HG02798 (cell line): ENCODE results near the gene SUV39H1.
"Not testable (repeated sequence)": the region's sequence is repeated elsewhere in the genome, so short reads cannot be mapped to it uniquely, and the experiment has no call there.

Source experiments
- ATAC-seq: cut with Tn5 transposase; IDR thresholded peaks from one replicate; pipeline ENCODE4 v1.9.1; 2021; ENCODE audit warnings: mild to moderate bottlenecking; ENCODE audit not compliant: unreplicated experiment, poor library complexity

The SUV39H1 gene, protein sequence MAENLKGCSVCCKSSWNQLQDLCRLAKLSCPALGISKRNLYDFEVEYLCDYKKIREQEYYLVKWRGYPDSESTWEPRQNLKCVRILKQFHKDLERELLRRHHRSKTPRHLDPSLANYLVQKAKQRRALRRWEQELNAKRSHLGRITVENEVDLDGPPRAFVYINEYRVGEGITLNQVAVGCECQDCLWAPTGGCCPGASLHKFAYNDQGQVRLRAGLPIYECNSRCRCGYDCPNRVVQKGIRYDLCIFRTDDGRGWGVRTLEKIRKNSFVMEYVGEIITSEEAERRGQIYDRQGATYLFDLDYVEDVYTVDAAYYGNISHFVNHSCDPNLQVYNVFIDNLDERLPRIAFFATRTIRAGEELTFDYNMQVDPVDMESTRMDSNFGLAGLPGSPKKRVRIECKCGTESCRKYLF

DNA sequence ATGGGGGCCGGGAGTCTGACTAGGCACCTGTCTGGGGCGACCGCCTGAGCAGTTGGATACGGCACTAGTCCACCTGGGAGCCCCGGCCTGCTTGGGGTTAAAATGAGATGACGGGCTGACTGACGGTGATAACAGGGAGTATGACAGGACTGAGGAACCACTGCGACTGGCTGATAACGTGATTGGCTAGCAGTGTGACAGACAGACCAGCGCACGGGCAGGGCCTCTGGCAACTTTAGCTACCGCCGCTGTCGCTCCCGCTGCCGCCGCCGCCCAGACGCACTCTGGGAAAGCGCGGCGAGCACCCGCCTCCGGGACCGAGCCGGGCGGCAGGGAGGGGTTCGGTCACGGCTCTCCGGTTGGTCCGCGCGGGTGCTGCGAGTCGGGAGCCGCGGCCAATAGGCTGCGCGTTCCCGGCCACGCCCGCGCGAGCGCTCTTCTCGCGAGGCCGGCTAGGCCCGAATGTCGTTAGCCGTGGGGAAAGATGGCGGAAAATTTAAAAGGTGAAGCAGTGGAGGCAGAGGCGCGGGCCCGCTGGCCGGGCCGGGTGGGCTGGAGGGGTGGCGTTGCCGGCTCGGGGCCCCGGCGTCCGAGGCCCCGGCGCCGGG, at the start of gene SUV39H1:
SUV39H1 (plus strand) TSS at position 434 of the 608 bp plus-strand sequence; CDS start at position 485, 51 bp downstream.
- ATAC-seq: peak; percentile 91

DNA sequence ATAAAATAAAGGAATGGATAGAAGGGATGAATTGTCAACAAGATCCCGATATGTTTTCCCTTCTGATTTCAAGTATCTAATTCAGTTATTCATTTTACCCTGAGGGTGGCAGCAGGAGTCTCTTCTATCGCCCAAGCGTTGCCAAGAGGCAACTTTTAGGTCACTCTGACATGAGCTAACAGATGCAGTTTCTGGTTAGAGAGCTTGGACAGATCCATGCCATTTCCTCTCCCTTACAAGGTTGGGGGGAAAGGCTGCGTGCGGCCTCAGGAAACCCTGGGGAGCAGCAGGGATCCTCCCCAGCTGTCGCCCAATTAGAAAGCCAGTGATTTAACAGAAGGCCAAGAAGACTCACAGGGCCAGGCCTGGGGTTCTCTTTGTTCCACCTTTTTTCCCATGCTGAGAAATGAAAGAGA, 48.2 kb upstream of the SUV39H1 start:
- ATAC-seq: no peak

DNA sequence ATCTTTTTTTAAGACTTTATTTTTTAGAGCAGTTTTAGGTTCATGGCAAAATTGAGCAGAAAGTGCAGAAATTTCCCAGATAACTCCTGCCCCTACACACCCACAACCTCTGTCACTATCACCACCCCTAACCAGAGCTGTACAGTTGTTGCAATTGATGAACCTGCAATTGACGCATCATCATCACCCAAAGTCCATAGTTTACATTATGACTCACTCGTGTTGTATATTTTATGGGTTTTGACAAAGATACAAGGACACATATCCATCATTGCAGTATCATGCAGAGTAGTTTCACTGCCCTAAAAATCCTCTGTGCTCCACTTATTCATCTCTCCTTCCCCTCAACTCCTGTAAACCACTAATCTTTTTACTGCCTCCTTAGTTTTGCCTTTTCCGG, 47.4 kb upstream of the SUV39H1 start:
- no peak for ATAC-seq

DNA sequence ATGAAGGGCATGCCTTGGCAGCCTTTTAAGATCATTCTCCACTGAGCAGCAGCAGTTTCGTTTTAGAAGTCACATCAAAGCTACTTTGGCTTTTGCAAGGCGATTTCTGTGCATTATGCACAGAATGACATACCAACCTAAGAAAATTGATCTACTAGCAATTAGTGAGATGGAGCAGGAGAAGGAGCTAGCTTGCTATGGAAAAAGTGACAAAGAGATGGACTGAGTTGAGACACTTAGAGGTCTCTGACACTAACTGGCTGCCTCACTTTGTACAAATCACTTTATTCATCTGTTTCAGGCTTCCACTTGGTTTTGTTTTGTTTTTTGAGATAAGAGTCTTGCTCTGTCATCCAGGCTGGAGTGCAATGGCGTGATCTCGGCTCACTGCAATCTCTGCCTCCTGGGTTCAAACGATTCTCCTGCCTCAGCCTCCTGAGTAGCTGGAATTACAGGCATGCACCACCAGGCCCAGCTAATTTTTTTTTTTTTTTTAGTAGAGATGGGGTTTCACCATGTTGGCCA, 44.4 kb upstream of the SUV39H1 start:
- ATAC-seq: not testable (repeated sequence)

DNA sequence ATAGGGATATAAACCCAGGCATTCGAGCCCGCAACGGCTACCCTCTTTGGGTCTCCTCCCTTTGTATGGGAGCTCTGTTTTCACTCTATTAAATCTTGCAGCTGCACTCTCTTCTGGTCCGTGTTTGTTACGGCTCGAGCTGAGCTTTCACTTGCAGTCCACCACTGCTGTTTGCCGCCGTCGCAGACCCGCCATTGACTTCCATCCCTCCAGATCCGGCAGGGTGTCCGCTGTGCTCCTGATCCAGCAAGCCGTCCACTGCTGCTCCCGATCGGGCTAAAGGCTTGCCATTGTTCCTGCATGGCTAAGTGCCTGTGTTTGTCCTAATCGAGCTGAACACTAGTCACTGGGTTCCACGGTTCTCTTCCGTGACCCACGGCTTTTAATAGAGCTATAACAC, 41.8 kb upstream of the SUV39H1 start:
- not testable (repeated sequence) for ATAC-seq

DNA sequence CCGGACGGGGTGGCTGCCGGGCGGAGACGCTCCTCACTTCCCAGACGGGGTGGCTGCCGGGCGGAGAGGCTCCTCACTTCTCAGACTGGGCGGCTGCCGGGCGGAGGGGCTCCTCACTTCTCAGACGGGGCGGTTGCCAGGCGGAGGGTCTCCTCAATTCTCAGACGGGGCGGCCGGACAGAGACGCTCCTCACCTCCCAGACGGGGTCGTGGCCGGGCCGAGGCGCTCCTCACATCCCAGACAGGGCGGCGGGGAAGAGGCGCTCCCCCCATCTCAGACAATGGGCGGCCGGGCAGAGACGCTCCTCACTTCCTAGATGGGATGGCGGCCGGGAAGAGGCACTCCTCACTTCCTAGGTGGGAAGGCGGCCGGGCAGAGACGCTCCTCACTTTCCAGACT, 36.8 kb upstream of the SUV39H1 start:
- ATAC-seq: not testable (repeated sequence)

DNA sequence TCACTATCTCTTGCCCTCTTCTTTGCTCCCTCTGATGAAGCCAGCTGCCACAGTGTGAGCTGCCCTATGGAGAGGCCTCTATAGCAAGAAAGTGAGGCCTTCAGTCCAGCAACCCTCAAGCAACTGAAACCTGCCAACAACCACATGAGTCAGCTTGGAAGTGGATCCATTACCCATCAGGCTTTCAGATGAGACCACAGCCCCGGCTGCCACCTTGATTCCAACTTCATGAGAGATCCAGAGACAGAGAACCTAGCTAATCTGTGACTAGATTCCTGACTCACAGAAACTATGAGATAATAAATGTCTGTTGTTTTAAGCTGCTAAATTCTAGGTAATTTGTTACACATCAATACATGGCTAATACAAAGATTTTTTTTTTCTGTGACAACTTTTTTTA, 33.3 kb upstream of the SUV39H1 start:
- ATAC-seq: no peak

DNA sequence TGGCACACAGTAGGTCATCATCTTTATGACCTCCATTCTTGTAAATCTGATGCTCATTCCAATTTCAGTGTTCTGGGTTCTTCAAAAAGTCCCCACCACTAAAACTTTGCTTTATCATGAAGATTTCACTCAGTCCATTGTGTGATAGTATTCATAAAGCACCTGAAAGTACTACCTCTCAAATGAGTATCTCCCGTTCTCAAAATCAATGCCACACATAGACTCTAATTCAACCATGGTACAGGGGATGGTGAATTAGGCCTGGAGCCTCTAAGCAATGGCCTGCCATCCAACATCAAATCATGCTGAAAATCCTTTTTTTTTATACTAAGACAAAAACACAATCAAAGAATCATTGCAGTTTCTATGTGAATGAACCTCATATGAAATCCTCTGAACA, 32.4 kb upstream of the SUV39H1 start:
- ATAC-seq: no peak

DNA sequence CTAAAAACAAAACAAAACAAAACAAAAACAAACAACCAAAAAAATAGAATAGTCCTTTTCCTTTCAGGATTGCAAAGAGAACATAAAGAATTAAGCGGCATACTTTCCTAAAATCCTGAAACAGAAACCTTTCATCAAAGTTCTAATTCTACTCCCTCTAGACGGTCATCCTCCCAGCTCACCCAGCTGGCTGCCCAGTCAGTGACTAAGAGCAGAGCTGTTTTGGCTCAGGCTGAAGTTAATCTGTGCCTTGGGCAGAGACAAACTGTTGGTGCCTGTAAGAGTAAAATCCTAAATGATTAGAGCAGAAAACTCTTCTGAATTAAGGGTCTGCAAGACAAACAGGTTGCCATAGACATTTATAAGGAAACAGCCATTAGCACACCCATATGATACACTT, 30.5 kb upstream of the SUV39H1 start:
- no peak for ATAC-seq

DNA sequence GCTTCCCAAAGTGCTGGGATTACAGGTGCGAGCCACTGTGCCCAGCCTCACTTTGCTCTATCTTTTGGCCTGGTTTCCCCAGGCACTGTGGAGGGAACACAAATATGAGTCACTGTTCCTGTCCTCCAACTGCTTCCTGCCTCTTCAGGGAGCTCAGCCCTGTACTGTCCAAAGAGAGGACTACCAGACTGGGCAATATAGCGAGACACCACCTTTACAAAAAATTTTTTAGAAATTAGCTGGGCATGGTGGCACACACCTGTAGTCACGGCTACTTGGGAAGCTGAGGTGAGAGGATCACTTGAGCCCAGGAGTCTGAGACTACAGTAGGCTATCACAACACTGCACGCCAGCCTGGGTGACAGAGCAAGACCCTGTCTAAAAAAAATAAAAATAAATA, 29.9 kb upstream of the SUV39H1 start:
- no peak for ATAC-seq

DNA sequence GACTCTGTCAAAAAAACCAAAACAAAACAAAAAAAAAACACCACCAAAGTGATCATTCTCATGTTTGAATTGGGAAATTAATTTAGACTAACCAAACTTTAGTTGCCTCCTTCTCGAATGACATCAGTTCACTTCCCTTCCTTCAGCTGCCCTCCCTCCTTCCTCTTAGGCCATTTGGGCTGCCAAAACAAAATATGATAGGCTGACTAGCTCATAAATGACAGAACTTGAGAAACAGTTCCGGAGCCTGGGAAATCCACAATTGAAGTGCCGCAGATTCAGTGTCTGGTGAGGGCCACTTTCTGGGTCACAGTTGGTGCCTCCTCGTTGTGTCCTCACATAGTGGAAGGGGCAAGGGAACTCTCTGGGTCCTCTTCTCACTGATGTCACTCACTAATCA, 29.0 kb upstream of the SUV39H1 start:
- no peak for ATAC-seq

DNA sequence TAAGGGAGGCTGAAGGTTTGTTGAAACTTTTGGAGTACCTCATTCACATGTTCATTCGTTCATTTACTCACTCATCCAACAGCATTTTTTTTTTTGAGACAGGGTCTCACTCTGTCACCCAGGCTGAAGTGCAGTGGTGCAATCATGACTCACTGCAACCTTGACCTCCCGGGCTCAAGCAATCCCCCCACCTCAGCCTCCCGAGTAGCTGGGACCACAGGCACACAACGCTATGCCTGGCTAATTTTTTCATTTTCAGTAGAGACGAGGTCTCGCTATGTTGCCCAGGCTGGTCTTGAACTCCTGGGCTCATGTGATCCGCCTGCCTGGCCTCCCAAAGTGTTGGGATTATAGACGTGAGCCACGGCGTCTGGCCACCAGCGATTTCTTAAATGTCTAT, 28.3 kb upstream of the SUV39H1 start:
- ATAC-seq: not testable (repeated sequence)

DNA sequence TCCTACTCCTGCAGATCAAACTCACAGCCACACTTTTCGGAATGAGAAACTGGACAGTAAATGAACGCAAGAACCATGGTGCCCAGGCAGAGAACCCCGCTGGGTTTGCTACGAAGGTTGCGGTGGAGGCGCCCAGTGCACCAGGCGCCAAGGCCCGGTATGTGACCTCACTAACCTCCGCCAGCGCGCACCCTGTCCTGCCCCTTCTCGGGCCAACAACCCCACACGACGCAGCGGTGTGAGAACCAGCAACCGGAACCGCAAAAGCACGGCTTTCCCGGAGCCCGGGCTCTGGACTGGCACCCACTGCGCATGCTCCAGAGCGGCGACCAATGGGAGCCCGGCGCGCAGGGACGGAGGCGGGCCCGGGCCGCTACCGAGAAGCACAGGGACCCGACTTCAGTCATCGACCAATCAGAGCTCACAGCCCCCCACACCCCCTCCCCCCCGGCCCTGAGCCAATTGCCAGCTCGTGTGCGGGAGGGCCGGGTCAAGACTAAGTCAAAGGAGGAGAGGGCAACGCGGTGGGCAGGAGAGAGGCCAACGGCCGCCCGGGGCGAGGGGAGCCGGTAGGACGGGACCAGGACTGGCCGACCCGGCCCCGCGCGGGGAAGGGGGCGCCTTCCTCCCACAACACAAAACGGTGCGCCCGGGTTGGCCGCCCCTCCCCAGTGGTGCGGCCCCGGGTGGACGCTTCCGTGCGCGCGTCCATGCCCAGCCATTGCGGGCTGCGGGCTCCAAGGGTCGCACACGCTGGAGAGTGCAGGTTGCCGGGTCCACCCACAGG, 20.2 kb upstream of the SUV39H1 start:
- peak; percentile 96 for ATAC-seq

DNA sequence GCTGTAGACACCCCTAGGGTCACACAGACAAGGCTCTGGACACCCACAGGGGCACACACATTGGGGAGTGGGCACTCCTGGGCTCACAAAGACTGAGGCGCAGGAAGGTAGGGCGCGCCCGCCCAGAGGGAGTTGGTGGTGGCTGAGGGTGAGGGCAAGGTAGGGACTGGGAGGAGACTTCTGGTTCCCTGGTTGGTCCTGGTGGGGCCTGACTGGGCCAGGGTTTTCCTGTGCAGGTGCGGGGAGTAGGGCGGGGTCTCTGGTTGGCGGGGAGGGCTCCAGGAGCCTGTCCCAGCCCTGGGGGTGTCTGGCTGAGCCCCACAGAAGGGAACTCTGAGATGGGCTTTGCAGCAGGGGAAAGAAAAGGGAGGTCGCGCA, 19.7 kb upstream of the SUV39H1 start:
- peak; percentile 6 for ATAC-seq

DNA sequence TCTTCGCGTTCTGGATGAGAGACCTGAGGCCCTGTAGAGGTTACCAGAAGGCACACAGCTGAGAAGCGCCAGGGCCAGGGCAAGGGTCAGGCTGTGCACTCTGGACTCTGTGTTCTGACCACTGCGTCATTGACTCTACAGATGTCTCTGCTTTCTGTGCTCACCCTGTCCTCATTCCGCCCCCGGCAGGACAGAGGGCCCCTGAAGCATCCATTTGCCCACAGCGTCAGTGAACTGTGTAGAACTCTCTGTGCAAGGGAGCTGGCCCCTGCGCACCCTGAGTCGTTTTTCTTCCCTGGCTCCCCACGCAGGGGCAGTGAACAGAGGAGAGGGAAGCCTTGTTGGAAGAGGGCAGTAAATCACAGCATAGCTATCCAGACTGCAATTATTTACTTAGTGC, 19.0 kb upstream of the SUV39H1 start:
- no peak for ATAC-seq

DNA sequence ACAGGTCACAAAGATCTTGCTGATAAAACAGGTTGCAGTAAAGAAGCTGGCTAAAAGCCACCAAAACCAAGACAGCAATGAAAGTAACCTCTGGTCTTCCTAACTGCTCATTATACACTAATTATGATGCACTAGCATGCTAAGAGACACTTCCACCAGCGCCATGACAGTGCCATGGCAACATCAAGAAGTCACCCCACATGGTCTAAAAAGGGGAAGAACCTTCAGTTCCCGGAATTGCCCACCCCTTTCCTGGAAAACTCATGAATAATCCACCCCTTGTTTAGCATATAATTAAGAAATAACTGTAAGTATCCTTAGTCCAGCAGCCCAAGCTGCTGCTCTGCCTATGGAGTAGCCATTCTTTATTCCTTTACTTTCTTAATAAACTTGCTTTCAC, 16.1 kb upstream of the SUV39H1 start:
- ATAC-seq: not testable (repeated sequence)

DNA sequence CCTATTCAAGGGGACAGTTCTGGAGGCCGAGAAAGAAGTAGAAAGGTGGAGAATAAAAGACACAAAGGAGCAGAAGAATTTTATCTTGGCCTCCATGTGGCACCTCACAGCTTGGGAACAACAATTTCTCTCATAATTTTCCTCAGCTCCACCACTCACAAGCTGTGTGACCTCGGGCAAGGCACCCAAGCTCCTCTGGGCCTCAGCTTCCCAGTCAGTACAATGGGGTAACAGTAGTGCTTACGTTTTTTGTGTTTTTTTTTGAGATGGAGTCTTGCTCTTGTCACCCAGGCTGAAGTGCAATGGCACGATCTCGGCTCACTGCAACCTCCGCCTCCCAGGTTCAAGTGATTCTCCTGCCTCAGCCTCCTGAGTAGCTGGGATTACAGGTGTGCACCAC, 15.6 kb upstream of the SUV39H1 start:
- ATAC-seq: not testable (repeated sequence)

DNA sequence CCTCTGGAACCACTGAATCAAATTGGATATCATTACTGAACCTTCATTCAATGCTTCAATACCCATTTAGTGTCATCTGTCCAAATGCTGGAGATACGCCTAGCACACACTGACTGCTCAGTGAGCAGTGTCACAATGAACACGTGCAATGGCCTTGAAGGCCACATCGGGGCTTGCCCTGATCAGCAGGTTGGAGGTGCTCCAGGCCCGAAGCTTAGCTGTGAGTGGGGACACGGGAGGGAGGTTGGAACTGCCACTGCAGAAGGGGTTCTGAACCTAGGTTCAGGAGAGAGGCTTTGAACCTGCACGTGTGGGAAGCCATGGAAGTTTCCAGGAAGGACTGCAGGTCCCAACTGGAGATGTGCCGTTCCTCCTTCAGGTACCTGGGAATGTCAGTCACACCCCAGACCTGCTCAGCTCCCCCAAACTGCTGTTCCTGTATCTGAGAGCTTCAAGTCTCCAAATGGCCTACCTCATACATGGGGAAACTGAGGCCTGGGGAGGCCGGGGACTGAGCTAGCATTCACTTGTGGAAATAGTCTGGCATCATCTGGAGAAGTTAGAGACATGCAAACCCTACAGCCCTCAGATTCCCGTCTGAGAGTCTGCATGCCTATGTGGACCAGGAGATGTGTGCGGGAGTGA, 14.9 kb upstream of the SUV39H1 start:
- no peak for ATAC-seq

DNA sequence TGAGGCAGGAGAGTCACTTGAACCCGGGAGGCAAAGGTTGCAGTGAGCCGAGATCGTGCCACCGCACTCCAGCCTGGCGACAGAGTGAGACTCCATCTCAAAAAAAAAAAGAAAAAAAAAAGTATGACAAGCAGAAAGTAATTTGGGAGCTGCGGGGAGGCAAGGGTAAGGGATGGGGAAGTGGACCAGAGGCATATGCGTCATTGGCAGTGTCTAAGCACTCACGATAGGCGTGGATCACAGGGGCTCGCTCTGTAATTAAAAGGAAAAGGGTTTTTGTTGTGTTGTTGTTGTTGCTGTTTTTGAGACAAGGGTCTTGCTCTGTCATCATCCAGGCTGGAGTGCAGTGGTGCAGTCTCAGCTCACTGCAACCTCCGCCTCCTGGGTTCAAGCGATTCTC, 13.7 kb upstream of the SUV39H1 start:
- not testable (repeated sequence) for ATAC-seq

DNA sequence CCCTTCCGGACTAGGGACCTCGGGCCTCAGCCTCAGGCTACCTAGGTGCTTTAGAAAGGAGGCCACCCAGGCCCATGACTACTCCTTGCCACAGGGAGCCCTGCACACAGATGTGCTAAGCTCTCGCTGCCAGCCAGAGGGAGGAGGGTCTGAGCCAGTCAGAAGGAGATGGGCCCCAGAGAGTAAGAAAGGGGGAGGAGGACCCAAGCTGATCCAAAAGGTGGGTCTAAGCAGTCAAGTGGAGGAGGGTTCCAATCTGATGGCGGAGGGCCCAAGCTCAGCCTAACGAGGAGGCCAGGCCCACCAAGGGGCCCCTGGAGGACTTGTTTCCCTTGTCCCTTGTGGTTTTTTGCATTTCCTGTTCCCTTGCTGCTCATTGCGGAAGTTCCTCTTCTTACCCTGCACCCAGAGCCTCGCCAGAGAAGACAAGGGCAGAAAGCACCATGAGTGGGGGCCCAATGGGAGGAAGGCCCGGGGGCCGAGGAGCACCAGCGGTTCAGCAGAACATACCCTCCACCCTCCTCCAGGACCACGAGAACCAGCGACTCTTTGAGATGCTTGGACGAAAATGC, 13.0 kb upstream of the SUV39H1 start, which contains the start of gene WAS:
WAS (plus strand) TSS at position 389 of the 572 bp plus-strand sequence; CDS start at position 444, 55 bp downstream.
- ATAC-seq: peak; percentile 75
